Prostate gland (tissue), 2 donors: ENCODE measurements around the gene IL18RAP.

Source experiments
- POLR2A ChIP-seq: fragments of 450-650 bp; IDR thresholded peaks from one replicate; pipeline ENCODE4 v1.6.1; 2016; ENCODE audit warnings: antibody characterized with exemption, mild to moderate bottlenecking
- POLR2AphosphoS5 ChIP-seq: sonication (generic); formaldehyde crosslinking; IDR thresholded peaks from one replicate; pipeline ENCODE4 v1.6.1; 2017; ENCODE audit warnings: antibody characterized with exemption
- TF ChIP-seq, protein P1 (sequence below), 4 experiments: fragments of 200-600 bp in 2 of 4; fragments of 450-650 bp in 2 of 4; sonication (generic) in 2 of 4; IDR thresholded peaks; 1 replicate in 3 of 4; 2 replicates in 1 of 4; pipeline ENCODE4 v1.5.1; 2016 to 2019; ENCODE audit warnings: antibody characterized with exemption in 4 of 4, mild to moderate bottlenecking in 2 of 4, moderate library complexity in 2 of 4

DNA sequence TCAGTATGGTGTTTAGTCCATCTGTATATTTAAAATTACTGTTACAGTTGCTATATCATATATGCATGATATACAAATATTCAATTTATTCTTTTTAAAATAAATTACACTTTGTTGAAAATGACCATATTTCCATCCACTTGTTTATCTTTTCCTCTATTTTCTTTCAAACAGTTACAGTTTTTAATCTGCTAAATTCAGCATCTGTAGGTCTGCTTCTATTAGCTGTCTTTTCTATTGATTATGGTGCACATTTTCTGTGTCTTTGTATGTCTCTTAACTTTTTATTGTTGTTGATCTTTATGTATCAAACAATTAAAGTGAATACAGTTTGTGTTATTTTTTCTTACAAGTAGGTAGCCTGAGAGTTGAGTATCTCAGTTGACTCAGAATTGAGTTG is 39.2 kb upstream of the IL18RAP start:
- TF ChIP-seq, protein P1, sequence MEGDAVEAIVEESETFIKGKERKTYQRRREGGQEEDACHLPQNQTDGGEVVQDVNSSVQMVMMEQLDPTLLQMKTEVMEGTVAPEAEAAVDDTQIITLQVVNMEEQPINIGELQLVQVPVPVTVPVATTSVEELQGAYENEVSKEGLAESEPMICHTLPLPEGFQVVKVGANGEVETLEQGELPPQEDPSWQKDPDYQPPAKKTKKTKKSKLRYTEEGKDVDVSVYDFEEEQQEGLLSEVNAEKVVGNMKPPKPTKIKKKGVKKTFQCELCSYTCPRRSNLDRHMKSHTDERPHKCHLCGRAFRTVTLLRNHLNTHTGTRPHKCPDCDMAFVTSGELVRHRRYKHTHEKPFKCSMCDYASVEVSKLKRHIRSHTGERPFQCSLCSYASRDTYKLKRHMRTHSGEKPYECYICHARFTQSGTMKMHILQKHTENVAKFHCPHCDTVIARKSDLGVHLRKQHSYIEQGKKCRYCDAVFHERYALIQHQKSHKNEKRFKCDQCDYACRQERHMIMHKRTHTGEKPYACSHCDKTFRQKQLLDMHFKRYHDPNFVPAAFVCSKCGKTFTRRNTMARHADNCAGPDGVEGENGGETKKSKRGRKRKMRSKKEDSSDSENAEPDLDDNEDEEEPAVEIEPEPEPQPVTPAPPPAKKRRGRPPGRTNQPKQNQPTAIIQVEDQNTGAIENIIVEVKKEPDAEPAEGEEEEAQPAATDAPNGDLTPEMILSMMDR (IDR thresholded peaks at IDR 0.05): no peak
- no peak for TF ChIP-seq POLR2AphosphoS5
- no peak for TF ChIP-seq POLR2A
